H9 (cell line): Measurements from ENCODE around the gene MAPK1IP1L. TPM values are rescaled to one million over a fixed set of nuclear protein-coding genes. Genes with fewer than 3 reads are reported as not detected.

Experiments used
- DNase-seq: peaks from one replicate; pipeline ENCODE4 v3.0.0-alpha.2; 2017
- H2AFZ ChIP-seq: one replicate; pipeline ENCODE4 v1.6.1; 2013; ENCODE audit warnings: mild to moderate bottlenecking, low read length, control low read depth, moderate library complexity
- H2AK5ac ChIP-seq: 2 replicates; pipeline ENCODE4 v1.6.1; 2013; ENCODE audit warnings: low read length, control low read depth, mixed read lengths; ENCODE audit not compliant: insufficient read length
- H2BK120ac ChIP-seq: one replicate; pipeline ENCODE4 v1.6.1; 2013; ENCODE audit warnings: low read depth, mild to moderate bottlenecking, low read length, control low read depth, inconsistent platforms; ENCODE audit not compliant: poor library complexity, severe bottlenecking
- H2BK12ac ChIP-seq: 2 replicates; pipeline ENCODE4 v1.6.1; 2013; ENCODE audit warnings: low read length, control low read depth, mixed read lengths, low read depth; ENCODE audit not compliant: insufficient read length
- H2BK15ac ChIP-seq: 2 replicates; pipeline ENCODE4 v1.6.1; 2013; ENCODE audit warnings: low read depth, low read length, control low read depth
- H2BK20ac ChIP-seq: one replicate; pipeline ENCODE4 v1.6.1; 2013; ENCODE audit warnings: low read depth, mild to moderate bottlenecking, low read length, control low read depth, inconsistent platforms; ENCODE audit not compliant: poor library complexity, severe bottlenecking
- H2BK5ac ChIP-seq: 2 replicates; pipeline ENCODE4 v1.6.1; 2013; ENCODE audit warnings: low read length, control low read depth, mixed read lengths; ENCODE audit not compliant: insufficient read length
- H3K14ac ChIP-seq: 2 replicates; pipeline ENCODE4 v1.6.1; 2013; ENCODE audit warnings: low read length, control low read depth; ENCODE audit not compliant: insufficient read depth
- H3K18ac ChIP-seq: 2 replicates; pipeline ENCODE4 v1.6.1; 2013; ENCODE audit warnings: low read depth, mild to moderate bottlenecking, mixed read lengths, low read length, control low read depth; ENCODE audit not compliant: insufficient read length
- H3K23ac ChIP-seq: 2 replicates; pipeline ENCODE4 v1.6.1; 2013; ENCODE audit warnings: low read length, control low read depth, mixed read lengths, low read depth; ENCODE audit not compliant: insufficient read length
- H3K23me2 ChIP-seq: 2 replicates; pipeline ENCODE4 v1.6.1; 2013; ENCODE audit warnings: low read depth, mild to moderate bottlenecking, mixed read lengths, low read length, control low read depth; ENCODE audit not compliant: insufficient read length, poor library complexity, severe bottlenecking
- H3K27ac ChIP-seq: 2 replicates; pipeline ENCODE4 v1.5.1; 2013; ENCODE audit warnings: low read length, control low read depth, mixed read lengths, low read depth; ENCODE audit not compliant: insufficient read length
- H3K27me3 ChIP-seq: 2 replicates; pipeline ENCODE4 v1.6.1; 2013; ENCODE audit warnings: low read length, control low read depth, inconsistent platforms; ENCODE audit not compliant: insufficient read depth
- H3K4ac ChIP-seq: 2 replicates; pipeline ENCODE4 v1.6.1; 2013; ENCODE audit warnings: low read depth, mild to moderate bottlenecking, control low read depth, inconsistent platforms, low read length, moderate library complexity
- H3K4me1 ChIP-seq: 2 replicates; pipeline ENCODE4 v1.6.1; 2013; ENCODE audit warnings: low read length, control low read depth, inconsistent platforms; ENCODE audit not compliant: insufficient read depth
- H3K4me2 ChIP-seq: 2 replicates; pipeline ENCODE4 v1.6.1; 2013; ENCODE audit warnings: low read length, control low read depth, mixed read lengths; ENCODE audit not compliant: insufficient read length, insufficient read depth
- H3K56ac ChIP-seq: 2 replicates; pipeline ENCODE4 v1.6.1; 2013; ENCODE audit warnings: low read depth, mild to moderate bottlenecking, mixed read lengths, low read length, control low read depth; ENCODE audit not compliant: insufficient read length
- H3K79me1 ChIP-seq: 2 replicates; pipeline ENCODE4 v1.6.1; 2013; ENCODE audit warnings: low read depth, mild to moderate bottlenecking, moderate library complexity, low read length, control low read depth, inconsistent platforms; ENCODE audit not compliant: insufficient read depth, poor library complexity, severe bottlenecking
- H3K79me2 ChIP-seq: 2 replicates; pipeline ENCODE4 v1.6.1; 2013; ENCODE audit warnings: low read length, control low read depth, inconsistent platforms; ENCODE audit not compliant: insufficient read depth
- H3K9ac ChIP-seq: 2 replicates; pipeline ENCODE4 v1.6.1; 2013; ENCODE audit warnings: low read length, control low read depth, mixed read lengths; ENCODE audit not compliant: insufficient read length; ENCODE audit errors: extremely low read depth
- H3K9me3 ChIP-seq: one replicate; pipeline ENCODE4 v1.6.1; 2013; ENCODE audit warnings: low read depth, low read length, inconsistent platforms; ENCODE audit not compliant: control insufficient read depth
- H3T11ph ChIP-seq: one replicate; pipeline ENCODE4 v1.6.1; 2013; ENCODE audit warnings: mild to moderate bottlenecking, low read length, control low read depth, inconsistent platforms
- H4K20me1 ChIP-seq: one replicate; pipeline ENCODE4 v1.6.1; 2013; ENCODE audit not compliant: control insufficient read depth, insufficient read length, insufficient read depth
- H4K5ac ChIP-seq: 2 replicates; pipeline ENCODE4 v1.6.1; 2013; ENCODE audit warnings: low read depth, mild to moderate bottlenecking, mixed read lengths, low read length, control low read depth; ENCODE audit not compliant: insufficient read length
- H4K8ac ChIP-seq: replicated peaks from 2 replicates; pipeline ENCODE4 v1.6.1; 2013; ENCODE audit warnings: low read length, control low read depth, mixed read lengths, low read depth; ENCODE audit not compliant: insufficient read length
- H4K91ac ChIP-seq: 2 replicates; pipeline ENCODE4 v1.6.1; 2013; ENCODE audit warnings: low read depth, mild to moderate bottlenecking, moderate library complexity, mixed read lengths, low read length, control low read depth; ENCODE audit not compliant: insufficient read length
- H3K27ac Mint-ChIP-seq, 3 experiments: 2 replicates in 2 of 3; 3 replicates in 1 of 3; pipeline ENCODE4 v1.8.0; 2020 to 2021; ENCODE audit warnings: mixed read lengths in 3 of 3, mild to moderate bottlenecking in 1 of 3, moderate library complexity in 1 of 3
- H3K27me3 Mint-ChIP-seq: 2 replicates; pipeline ENCODE4 v1.8.0; 2021; ENCODE audit warnings: low read depth, mild to moderate bottlenecking, moderate library complexity, mixed read lengths
- H3K36me3 Mint-ChIP-seq, 3 experiments: 2 replicates in 2 of 3; 3 replicates in 1 of 3; pipeline ENCODE4 v1.8.0; 2020 to 2021; ENCODE audit warnings: low read depth in 3 of 3, mixed read lengths in 3 of 3; ENCODE audit not compliant: insufficient read depth in 1 of 3
- H3K4me1 Mint-ChIP-seq, 2 experiments: 2 replicates each; pipeline ENCODE4 v1.8.0; 2020; ENCODE audit warnings: mixed read lengths in 2 of 2
- H3K4me3 Mint-ChIP-seq, 2 experiments: 2 replicates in 1 of 2; 3 replicates in 1 of 2; pipeline ENCODE4 v1.8.0; 2020 to 2021; ENCODE audit warnings: mild to moderate bottlenecking in 2 of 2, mixed read lengths in 2 of 2, moderate library complexity in 1 of 2
- H3K9me3 Mint-ChIP-seq, 2 experiments: 2 replicates in 1 of 2; 3 replicates in 1 of 2; pipeline ENCODE4 v1.8.0; 2020; ENCODE audit warnings: mild to moderate bottlenecking in 2 of 2, mixed read lengths in 2 of 2, moderate library complexity in 1 of 2
- CTCF ChIP-seq: fragments of 200-600 bp; sonication (generic); conservative IDR thresholded peaks from 3 replicates; pipeline ENCODE4 v1.8.0; 2021; ENCODE audit warnings: antibody characterized with exemption, mild to moderate bottlenecking
- WGBS: extraction: QIAGEN DNeasy Blood & Tissue Kit; methylation state at CpG from one replicate; pipeline ENCODE4 v1.1.7; 2013; ENCODE audit warnings: missing lambda C conversion rate, low lambda C conversion rate, mixed read lengths; ENCODE audit not compliant: insufficient read length; ENCODE audit errors: extremely low coverage; 5-methylcytosine and 5-hydroxymethylcytosine counted together
- total RNA-seq: library from RNA; stranded (reverse); gene quantifications from 2 replicates; pipeline ENCODE4 v1.2.1, GENCODE V29; 2021

Gene MAPK1IP1L
- total RNA-seq, 1 experiment from 2014 or later, result 133 TPM

DNA sequence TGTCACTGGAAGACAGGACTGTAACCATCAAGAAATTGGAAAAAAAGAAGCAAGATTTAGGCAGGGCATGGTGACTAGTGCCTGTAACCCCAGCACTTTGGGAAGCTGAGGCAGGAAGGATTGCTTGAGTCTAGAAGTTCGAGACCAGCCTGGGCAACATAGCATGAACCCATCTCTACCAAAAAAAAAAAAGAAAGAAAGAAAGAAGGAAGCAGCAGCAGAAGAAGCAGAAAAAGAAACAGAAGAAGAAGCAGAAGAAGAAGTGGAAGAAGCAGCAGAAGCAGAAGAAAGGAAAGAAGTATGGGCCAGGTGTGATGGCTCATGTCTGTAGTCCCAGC is 47.1 kb downstream of the MAPK1IP1L start:
- H3K27ac ChIP-seq, result no peak overlapping the region
- H4K20me1 ChIP-seq, result no peaks in the 10 kb centered on the region
- H3K4me1 ChIP-seq, result peaks cover 7% of the 10 kb centered on the region; the same call in 1 of the 2 replicates
- no peak overlapping the region for H3T11ph ChIP-seq
- no peak overlapping the region for H3K23ac ChIP-seq
- no peak overlapping the region for H3K9ac ChIP-seq
- H3K4me1 Mint-ChIP-seq, result peaks cover 24 to 37% of the 10 kb centered on the region in 2 experiments
- no peaks in the 10 kb centered on the region for H3K79me1 ChIP-seq
- no peak overlapping the region for H4K8ac ChIP-seq
- no CpG with 5 or more reads among the region's 1 CpG for WGBS
- no peak for TF ChIP-seq CTCF
- H3K27me3 Mint-ChIP-seq, result peaks cover 1% of the 10 kb centered on the region
- no peak overlapping the region for H3K18ac ChIP-seq
- H3K9me3 ChIP-seq, result no peaks in the 10 kb centered on the region
- H3K23me2 ChIP-seq, result no peaks in the 10 kb centered on the region
- no peak overlapping the region for H2AFZ ChIP-seq
- no peak overlapping the region for H3K14ac ChIP-seq
- no peak overlapping the region for H3K4me2 ChIP-seq
- H4K91ac ChIP-seq, result no peak overlapping the region
- H2BK120ac ChIP-seq, result no peak overlapping the region
- no peaks in the 10 kb centered on the region for H3K36me3 Mint-ChIP-seq
- H2BK15ac ChIP-seq, result no peak overlapping the region
- no peaks in the 10 kb centered on the region for H3K9me3 Mint-ChIP-seq
- H2AK5ac ChIP-seq, result no peak overlapping the region
- no peak overlapping the region for H3K27ac Mint-ChIP-seq
- no peak overlapping the region for H2BK12ac ChIP-seq
- no peak overlapping the region for H3K4ac ChIP-seq
- H2BK20ac ChIP-seq, result no peak overlapping the region
- H3K4me3 Mint-ChIP-seq, result no peak overlapping the region
- no peak overlapping the region for H4K5ac ChIP-seq
- no peak overlapping the region for H2BK5ac ChIP-seq
- no peak for DNase-seq
- no peaks in the 10 kb centered on the region for H3K27me3 ChIP-seq
- no peaks in the 10 kb centered on the region for H3K79me2 ChIP-seq
- no peak overlapping the region for H3K56ac ChIP-seq
